GM12878 (cell line): ENCODE measurements around the gene RTEL1. TPM values are rescaled to one million over a fixed set of nuclear protein-coding genes. Genes with fewer than 3 reads are reported as not detected.

Experiments
- ATAC-seq: fragments of 200-7000 bp; cut with Tn5 transposase; 3 replicates; pipeline ENCODE4 v1.9.1; 2020; ENCODE audit warnings: mild to moderate bottlenecking, moderate library complexity
- BruUV-seq: library from RNA; stranded (reverse); fragments of 400-500 nt; replicated peaks from 2 replicates; lab custom pipeline; 2021; lab: Mats Ljungman, UMichigan
- CTCF ChIA-PET: fragments of 300-600 bp; sonication (Branson Sonifier 250); formaldehyde crosslinking; extraction: SDS; loops from one replicate; lab custom pipeline; 2021; ENCODE audit warnings: inconsistent platforms; lab: Yijun Ruan, JAX
- POLR2A ChIA-PET: fragments of 350-600 bp; formaldehyde crosslinking; extraction: SDS; loops from one replicate; lab custom pipeline; 2021; ENCODE audit warnings: inconsistent platforms; lab: Charles Lee
- RAD21 ChIA-PET: fragments of 300-600 bp; sonication (Branson Sonifier 250); formaldehyde crosslinking; loops from one replicate; lab custom pipeline; 2023; ENCODE audit warnings: antibody characterized with exemption; ENCODE audit not compliant: unreplicated experiment; lab: Charles Lee
- SMC1A ChIA-PET: fragments of 300-600 bp; sonication (Branson Sonifier 250); formaldehyde crosslinking; loops from one replicate; lab custom pipeline; 2023; ENCODE audit not compliant: unreplicated experiment, uncharacterized antibody; lab: Charles Lee
- DNase-seq: peaks from one replicate; pipeline ENCODE4 v3.0.0-alpha.2; 2011; ENCODE audit warnings: low read depth, low spot score
- FAIRE-seq: peaks from 3 replicates; lab custom pipeline; 2011; peaks lifted over from hg19 to GRCh38; lab: Jason Lieb, UNC
- H2AFZ ChIP-seq: 2 replicates; pipeline ENCODE4 v1.6.0; 2011; ENCODE audit warnings: low read depth, low read length, control low read depth; ENCODE audit not compliant: control insufficient read depth
- H3K27ac ChIP-seq: 2 replicates; pipeline ENCODE4 v1.5.1; 2011; ENCODE audit warnings: control low read depth; ENCODE audit not compliant: control insufficient read depth, insufficient read depth
- H3K27me3 ChIP-seq, 2 experiments: replicated peaks in 1 of 2; 2 replicates each; pipeline versions ENCODE4 v1.6.0 to v1.6.1; 2011; ENCODE audit warnings: low read length in 1 of 2; ENCODE audit not compliant: control insufficient read depth in 2 of 2, insufficient read depth in 2 of 2
- H3K36me3 ChIP-seq, 2 experiments: 2 replicates each; pipeline ENCODE4 v1.5.1; 2011; ENCODE audit warnings: low read length in 1 of 2; ENCODE audit not compliant: control insufficient read depth in 2 of 2, insufficient read depth in 2 of 2
- H3K4me1 ChIP-seq: 2 replicates; pipeline ENCODE4 v1.6.1; 2011; ENCODE audit warnings: mild to moderate bottlenecking, low read length, moderate library complexity, mixed read lengths; ENCODE audit not compliant: control insufficient read depth, insufficient read depth
- H3K4me2 ChIP-seq: 2 replicates; pipeline ENCODE4 v1.6.0; 2011; ENCODE audit warnings: control low read depth; ENCODE audit not compliant: control insufficient read depth, insufficient read depth
- H3K4me3 ChIP-seq: fragments of 200-600 bp; sonication (generic); 2 replicates; pipeline ENCODE4 v1.5.1; 2016
- H3K79me2 ChIP-seq: 2 replicates; pipeline ENCODE4 v1.6.0; 2011; ENCODE audit warnings: low read length; ENCODE audit not compliant: control insufficient read depth, insufficient read depth
- H3K9ac ChIP-seq: 2 replicates; pipeline ENCODE4 v1.8.0; 2011; ENCODE audit warnings: low read length, control low read depth, mixed read lengths; ENCODE audit not compliant: control insufficient read depth, insufficient read depth
- H3K9me3 ChIP-seq: replicated peaks from 3 replicates; pipeline ENCODE4 v1.5.1; 2011; ENCODE audit warnings: mild to moderate bottlenecking, low read length; ENCODE audit not compliant: control insufficient read depth, insufficient read depth
- H4K20me1 ChIP-seq: 2 replicates; pipeline ENCODE4 v1.6.0; 2011; ENCODE audit not compliant: control insufficient read depth, insufficient read depth
- BRCA1 ChIP-seq: IDR thresholded peaks from 2 replicates; pipeline ENCODE4 v1.6.1; 2011; ENCODE audit warnings: low read depth, low read length, improper control_type of control experiment
- MEF2A ChIP-seq: IDR thresholded peaks from 2 replicates; pipeline ENCODE4 v1.6.1; 2011; ENCODE audit warnings: low read depth, mild to moderate bottlenecking, low read length, moderate library complexity; ENCODE audit not compliant: insufficient read depth
- PAX5 ChIP-seq: IDR thresholded peaks from 2 replicates; pipeline ENCODE4 v1.6.1; 2011; ENCODE audit warnings: low read depth, low read length, borderline replicate concordance
- RELB ChIP-seq: fragments of 450-650 bp; IDR thresholded peaks from 2 replicates; pipeline ENCODE4 v1.6.1; 2017; ENCODE audit warnings: low read depth, mild to moderate bottlenecking, moderate library complexity
- STAT3 ChIP-seq: IDR thresholded peaks from 2 replicates; pipeline ENCODE4 v1.6.1; 2011; ENCODE audit warnings: low read depth, low read length, improper control_type of control experiment
- TCF3 ChIP-seq: IDR thresholded peaks from 2 replicates; pipeline ENCODE4 v1.6.1; 2012; ENCODE audit warnings: low read depth, mild to moderate bottlenecking, low read length, borderline replicate concordance; ENCODE audit not compliant: insufficient read depth
- WGBS: methylation state at CpG from one replicate; pipeline ENCODE4 v1.1.6; 2016; ENCODE audit warnings: low lambda C conversion rate; ENCODE audit not compliant: insufficient replicate concordance, insufficient coverage; ENCODE audit errors: missing lambda C conversion rate; 5-methylcytosine and 5-hydroxymethylcytosine counted together
- in situ Hi-C: fragments of 300-500 bp; cut with MboI; formaldehyde crosslinking; loops from 9 replicates; pipeline ENCODE4 v1.14.3; 2018; ENCODE audit warnings: mixed read lengths
- intact Hi-C: fragments of 100-400 bp; cut with micrococcal nuclease; formaldehyde crosslinking; loops from one replicate; pipeline ENCODE4 v1.14.2; 2022; ENCODE audit not compliant: unreplicated experiment
- polyA plus RNA-seq, 11 experiments: library from polyadenylated mRNA; depleted of rRNA in 4 of 11; unstranded in 6 of 11; stranded (reverse) in 5 of 11; fragments of >200 nt; fragmentation: Nextera tagmentation in 4 of 11; fragmentation: Illumina TruSeq in 1 of 11; extraction: Ambion mirVana in 4 of 11; extraction: Trizol in 1 of 11; gene quantifications; 1 replicate in 1 of 11; 2 replicates in 10 of 11; pipeline versions ENCODE4 v1.2.1 to v1.2.3, GENCODE V29; 2011 to 2016; ENCODE audit warnings: inconsistent platforms in 2 of 11, missing spikeins in 2 of 11, low read depth in 1 of 11
- total RNA-seq, 4 experiments: library from RNA; depleted of rRNA in 3 of 4; stranded (reverse); fragments of >200 nt in 3 of 4; fragmentation: Illumina TruSeq in 1 of 4; extraction: Trizol in 1 of 4; gene quantifications; 2 replicates each; pipeline versions ENCODE4 v1.2.1 to v1.2.3, GENCODE V29; 2013 to 2021
- TF ChIP-seq, protein P1 (sequence below): fragments of 450-650 bp; IDR thresholded peaks from 2 replicates; pipeline ENCODE4 v1.6.1; 2014; ENCODE audit warnings: mild to moderate bottlenecking

RTEL1 gene
- total and polyA plus RNA-seq, 10 of the 15 experiments (the other 5 are each of a cell fraction or from before 2014, with no cell fraction given): 0.40 to 37.2 (median 15.6) TPM; not detected in 1

DNA sequence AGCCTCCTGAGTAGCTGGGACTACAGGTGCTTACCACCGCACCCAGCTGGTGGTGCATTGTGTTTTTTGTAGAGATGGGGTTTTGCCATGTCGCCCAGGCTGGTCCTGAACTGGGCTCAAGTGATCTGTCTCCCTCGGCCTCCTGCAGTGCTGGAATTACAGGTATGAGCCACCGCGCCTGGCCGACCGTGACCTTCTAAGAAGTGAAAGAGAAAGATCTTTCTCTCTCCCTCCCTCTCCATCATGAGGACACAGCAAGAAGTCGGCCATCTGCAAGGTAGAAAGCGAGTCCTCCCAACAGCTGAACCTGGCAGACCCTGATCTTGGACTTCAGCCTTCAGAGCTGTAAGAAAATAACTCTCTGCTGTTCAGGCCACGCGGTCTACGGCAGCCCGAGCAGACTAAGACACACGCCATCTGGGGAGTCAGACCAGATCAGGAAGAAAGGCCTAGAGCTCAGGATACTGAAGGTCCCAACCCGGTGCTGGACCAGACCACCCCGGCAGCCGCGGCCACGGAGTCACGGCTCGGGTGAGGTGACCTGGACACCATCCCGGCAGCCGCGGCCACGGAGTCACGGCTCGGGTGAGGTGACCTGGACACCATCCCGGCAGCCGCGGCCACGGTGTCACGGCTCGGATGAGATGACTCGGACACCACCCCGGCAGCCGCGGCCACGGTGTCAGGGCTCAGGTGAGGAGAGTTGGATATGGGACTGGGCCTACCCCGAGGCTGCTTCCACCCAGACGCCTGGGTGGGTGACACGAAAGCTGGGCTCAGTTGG is 40.8 kb upstream of the RTEL1 start:
- WGBS: 87% methylated on average over 38 of the region's 41 CpGs
- H3K4me1 ChIP-seq: peaks cover 7% of the 10 kb centered on the region
- in situ Hi-C loops (no loop called here), intact Hi-C loops (no loop called here)
- no peak for TF ChIP-seq RELB
- peak; percentile 96 for TF ChIP-seq PAX5
- peaks cover 15% of the 10 kb centered on the region for H3K79me2 ChIP-seq
- FAIRE-seq: no peak
- POLR2A ChIA-PET: interaction anchor here (0.9 kb wide), 1 partner anchor 96 kb away, joined by 3 read pairs; no protein-coding TSS in a partner anchor
- SMC1A ChIA-PET: interaction anchor here (0.8 kb wide), 1 partner anchor 19 kb away, joined by 3 read pairs; no protein-coding TSS in a partner anchor
- peak; percentile 45 for ATAC-seq
- peak overlapping the region; percentile 23; the same call in 1 of the 2 replicates for H2AFZ ChIP-seq
- no peaks in the 10 kb centered on the region for H3K9me3 ChIP-seq
- H3K9ac ChIP-seq: no peak overlapping the region
- H3K27me3 ChIP-seq: no peaks in the 10 kb centered on the region
- H3K27ac ChIP-seq: peak overlapping the region; percentile 54
- H3K4me2 ChIP-seq: no peak overlapping the region
- CTCF ChIA-PET: interaction anchor here (0.7 to 3.7 kb wide), 3 partner anchors 25 to 80 kb away, joined by 3 to 16 read pairs (median 5); partner anchors contain the start of gene PTK6
- no peak for DNase-seq
- peaks cover 12 to 16% of the 10 kb centered on the region in 2 experiments for H3K36me3 ChIP-seq
- no peaks in the 10 kb centered on the region for H4K20me1 ChIP-seq
- no TSS peak for BruUV-seq
- H3K4me3 ChIP-seq: no peak overlapping the region
- RAD21 ChIA-PET: no interaction called here

DNA sequence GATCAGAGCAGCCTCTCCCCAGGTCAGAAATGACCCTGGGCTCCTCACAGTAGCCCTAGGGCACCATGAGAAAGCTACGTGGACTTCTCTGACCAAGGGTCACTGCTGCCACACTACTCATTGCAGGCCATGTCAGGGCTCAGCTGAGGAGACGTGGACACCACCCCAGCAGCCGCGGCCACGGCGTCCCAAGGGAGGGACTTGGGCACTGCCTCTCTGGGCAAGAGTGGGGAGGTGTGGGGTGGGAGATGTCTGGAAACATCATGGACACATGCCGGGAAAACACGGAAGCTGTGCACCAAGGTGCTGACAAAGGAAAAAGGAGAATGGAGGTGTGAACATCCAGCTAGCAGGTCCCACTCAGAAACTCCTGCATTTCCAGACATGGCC is 40.2 kb upstream of the RTEL1 start:
- H3K79me2 ChIP-seq: peaks cover 20% of the 10 kb centered on the region
- no peaks in the 10 kb centered on the region for H3K9me3 ChIP-seq
- no peak overlapping the region for H3K4me3 ChIP-seq
- ChIA-PET SMC1A (no interaction called here), RAD21 (no interaction called here), POLR2A (interaction anchor here (0.9 to 1.2 kb wide), 2 partner anchors 9 to 97 kb away, joined by 3 to 4 read pairs; partner anchors contain the start of gene GMEB2), CTCF (interaction anchor here (0.7 kb wide), 1 partner anchor 76 kb away, joined by 5 read pairs; no protein-coding TSS in a partner anchor)
- H3K9ac ChIP-seq: no peak overlapping the region
- peaks cover 7% of the 10 kb centered on the region for H3K4me1 ChIP-seq
- DNase-seq (no peak), FAIRE-seq (no peak), ATAC-seq (no peak)
- no peak overlapping the region for H3K27ac ChIP-seq
- no peaks in the 10 kb centered on the region for H3K27me3 ChIP-seq
- TF ChIP-seq MEF2A: no peak
- TF ChIP-seq BRCA1: no peak
- TF ChIP-seq TCF3: no peak
- TF ChIP-seq, protein P1, sequence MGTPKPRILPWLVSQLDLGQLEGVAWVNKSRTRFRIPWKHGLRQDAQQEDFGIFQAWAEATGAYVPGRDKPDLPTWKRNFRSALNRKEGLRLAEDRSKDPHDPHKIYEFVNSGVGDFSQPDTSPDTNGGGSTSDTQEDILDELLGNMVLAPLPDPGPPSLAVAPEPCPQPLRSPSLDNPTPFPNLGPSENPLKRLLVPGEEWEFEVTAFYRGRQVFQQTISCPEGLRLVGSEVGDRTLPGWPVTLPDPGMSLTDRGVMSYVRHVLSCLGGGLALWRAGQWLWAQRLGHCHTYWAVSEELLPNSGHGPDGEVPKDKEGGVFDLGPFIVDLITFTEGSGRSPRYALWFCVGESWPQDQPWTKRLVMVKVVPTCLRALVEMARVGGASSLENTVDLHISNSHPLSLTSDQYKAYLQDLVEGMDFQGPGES: no peak
- no peak for TF ChIP-seq STAT3
- intact Hi-C loops: no loop called here
- in situ Hi-C loops: no loop called here
- H3K36me3 ChIP-seq: peaks cover 12 to 16% of the 10 kb centered on the region in 2 experiments
- 86% methylated on average over 8 of the region's 8 CpGs for WGBS
- BruUV-seq: no TSS peak
- no peak overlapping the region for H2AFZ ChIP-seq
- no peaks in the 10 kb centered on the region for H4K20me1 ChIP-seq
- no peak overlapping the region for H3K4me2 ChIP-seq
